ENCODE results near the gene FOXC1. TPM values are rescaled to one million over a fixed set of nuclear protein-coding genes. Genes with fewer than 3 reads are reported as not detected.

Gene FOXC1
- total RNA-seq, 4 donors from 2014 or later: 3.8 to 10.1 (median 6.7) TPM

- DNase-seq (ENCODE audit: low spot score): no peak
- no peak for ATAC-seq (ENCODE audit: low FRiP score)
- TF ChIP-seq CTCF (IDR thresholded peaks at IDR 0.05): no peak
Measured at GRCh38 chr6:1598886-1599285, 10.8 kb upstream of the FOXC1 start.

GRCh38 chr6:1599469-1599868 lies 10.2 kb upstream of the FOXC1 start:
- TF ChIP-seq CTCF (IDR thresholded peaks at IDR 0.05): no peak
- no peak for ATAC-seq (ENCODE audit: low FRiP score)
- no peak for DNase-seq (ENCODE audit: low spot score)

- TF ChIP-seq CTCF (IDR thresholded peaks at IDR 0.05): no peak
- ATAC-seq (ENCODE audit: low FRiP score) (no peak), DNase-seq (ENCODE audit: low spot score) (no peak)
Measured at GRCh38 chr6:1600063-1600763, 9.5 kb upstream of the FOXC1 start.

GRCh38 chr6:1600764-1601157 lies 9.0 kb upstream of the FOXC1 start:
- ATAC-seq (ENCODE audit: low FRiP score) (no peak), DNase-seq (ENCODE audit: low spot score) (no peak)

GRCh38 chr6:1601158-1602048 lies 8.3 kb upstream of the FOXC1 start:
- no peak for TF ChIP-seq CTCF (IDR thresholded peaks at IDR 0.05)
- ATAC-seq (ENCODE audit: low FRiP score): no peak
- DNase-seq (ENCODE audit: low spot score): no peak

More at GRCh38 chr6:1600764-1601157, 9.0 kb upstream of the FOXC1 start:
- no peak for TF ChIP-seq CTCF (IDR thresholded peaks at IDR 0.05)

GRCh38 chr6:1602049-1602713 lies 7.5 kb upstream of the FOXC1 start:
- no peak for DNase-seq (ENCODE audit: low spot score)
- ATAC-seq (ENCODE audit: low FRiP score): no peak
- no peak for TF ChIP-seq CTCF (IDR thresholded peaks at IDR 0.05)

Data from omental fat pad (tissue), 4 donors.